ENCODE measurements around the gene PROX2.

Gene PROX2

DNA sequence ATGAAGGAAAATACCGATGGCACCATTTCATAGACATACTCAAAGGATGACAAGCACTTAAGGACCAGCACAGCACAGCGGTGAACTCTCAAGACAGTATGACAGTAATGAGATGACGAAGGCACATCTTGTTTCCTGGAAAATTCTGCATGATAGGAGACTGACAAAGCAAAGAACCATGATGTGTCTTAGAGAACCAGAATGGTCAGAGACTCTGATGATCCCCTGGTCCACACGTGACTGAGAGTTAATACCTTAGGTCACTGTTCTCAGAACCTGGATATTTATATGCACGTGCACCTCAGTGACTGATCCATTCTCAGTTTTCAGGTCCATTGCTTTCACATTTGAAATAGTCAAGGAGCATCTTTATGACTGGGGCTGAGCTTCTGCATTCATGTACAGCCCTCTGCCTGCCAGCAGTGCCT is 35.3 kb downstream of the PROX2 start:
- no peak for DNase-seq

DNA sequence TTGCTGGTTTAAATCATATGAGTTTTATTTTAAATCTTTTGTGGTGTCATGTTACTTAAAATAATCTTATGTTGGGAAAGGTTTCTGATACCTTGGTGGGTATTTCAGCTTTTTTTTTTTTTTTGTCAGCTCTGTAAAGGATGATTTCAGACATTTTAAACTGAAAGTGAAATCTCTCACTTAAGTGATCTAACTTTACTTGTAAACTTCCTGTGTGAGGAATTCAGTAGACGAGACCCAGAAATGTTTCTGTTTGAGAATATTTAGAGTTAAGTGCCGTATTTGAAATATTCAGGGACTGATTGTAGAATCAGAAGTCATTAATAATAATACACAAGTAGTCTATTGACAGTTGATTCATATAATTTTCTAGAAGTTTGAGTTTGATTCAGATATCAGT is 37.8 kb downstream of the PROX2 start:
- DNase-seq, result no peak

DNA sequence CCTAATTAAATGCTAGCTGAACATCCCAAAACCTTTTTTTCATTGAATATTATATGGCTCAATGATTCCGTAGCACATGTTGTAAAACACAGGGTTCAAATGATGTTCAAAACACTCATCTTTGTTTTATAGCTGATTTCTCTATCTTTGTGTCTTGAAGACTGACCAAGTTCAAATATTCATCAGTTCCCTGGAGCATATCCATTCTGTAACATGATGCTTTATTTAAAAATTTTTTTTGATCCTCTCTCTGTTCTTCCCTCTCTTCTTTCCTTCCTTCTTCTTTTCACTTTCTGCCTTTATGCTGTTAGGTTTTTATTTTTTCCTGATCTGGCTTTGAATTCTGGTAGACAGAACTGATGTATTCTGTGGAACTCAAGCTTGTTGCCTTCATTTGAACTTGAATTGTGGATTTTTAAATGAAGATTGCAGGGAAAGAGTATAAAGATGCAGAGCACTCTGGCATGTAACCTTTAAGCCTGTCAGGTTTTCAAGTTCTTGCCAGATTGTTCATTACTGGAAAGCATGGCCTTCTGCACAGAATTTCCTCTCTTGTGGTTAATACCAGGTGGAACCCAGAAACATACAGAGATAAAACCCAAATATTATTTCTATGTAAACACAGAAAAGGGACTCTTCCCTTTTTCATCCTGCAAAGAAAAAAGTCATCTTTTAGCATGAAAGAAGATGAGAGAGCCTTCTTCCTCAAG is 39.5 kb downstream of the PROX2 start:
- no peak for DNase-seq

DNA sequence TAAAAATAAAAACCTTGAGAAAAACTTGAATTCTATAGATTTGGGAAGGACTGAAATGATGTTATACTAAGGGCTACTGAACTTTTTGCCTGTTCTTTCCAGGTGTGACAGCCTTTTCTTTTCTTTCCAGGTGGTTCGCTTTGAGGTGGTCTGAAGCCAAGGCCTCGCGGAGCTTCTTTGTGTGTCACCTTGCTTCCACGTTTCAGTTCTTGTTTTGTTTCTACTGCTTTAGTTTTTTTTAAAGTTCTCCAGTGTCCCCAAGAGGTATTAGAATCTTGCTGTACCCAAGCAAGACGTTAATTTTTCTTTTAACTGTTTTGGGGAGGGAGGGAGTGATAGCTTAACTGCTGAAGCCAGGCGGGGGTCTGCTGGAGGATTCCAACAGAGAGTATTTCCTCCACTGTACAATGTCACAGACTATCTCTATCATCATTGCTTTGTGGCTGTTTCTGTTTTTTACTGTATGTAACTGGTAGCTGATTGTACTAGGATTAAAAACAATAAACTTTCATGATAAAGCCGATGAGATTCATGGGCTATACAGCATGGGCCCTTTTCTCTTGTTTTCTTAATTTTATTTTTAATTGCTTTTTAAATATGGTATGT is 40.2 kb downstream of the PROX2 start:
- no peak for DNase-seq

DNA sequence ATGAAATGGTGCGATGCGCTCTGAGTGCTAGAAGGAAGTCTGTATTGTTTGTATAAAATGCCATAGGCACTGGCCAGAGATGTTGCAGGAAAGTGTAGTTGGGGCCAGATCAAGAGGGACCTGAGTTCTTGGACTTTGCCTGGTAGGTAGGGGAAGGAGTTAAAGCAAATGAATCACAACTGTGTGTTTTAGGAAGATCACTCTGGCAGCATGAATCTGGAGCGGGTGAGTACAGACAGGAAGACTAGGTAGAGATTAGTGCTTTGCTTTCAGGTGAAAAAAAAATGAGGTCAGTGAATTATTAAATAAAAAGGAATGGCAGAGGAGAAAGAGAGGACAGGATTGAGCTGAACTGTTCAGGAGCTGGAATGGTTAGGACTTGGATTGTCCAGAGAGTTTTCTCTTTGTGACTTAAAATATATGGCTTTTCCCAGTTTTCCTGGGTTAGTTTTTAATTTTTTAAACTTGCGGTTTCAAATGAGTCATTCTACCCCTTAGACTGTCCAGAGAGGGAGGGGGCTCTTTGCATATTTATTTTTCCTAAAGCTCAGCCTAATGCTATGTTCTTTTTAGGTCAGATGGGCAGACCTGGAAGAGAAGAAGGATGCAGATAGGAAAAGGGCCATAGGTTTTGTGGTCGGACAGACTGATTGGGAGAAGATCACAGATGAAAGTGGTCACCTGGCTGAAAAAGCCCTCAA is 41.1 kb downstream of the PROX2 start:
- DNase-seq, result no peak

DNA sequence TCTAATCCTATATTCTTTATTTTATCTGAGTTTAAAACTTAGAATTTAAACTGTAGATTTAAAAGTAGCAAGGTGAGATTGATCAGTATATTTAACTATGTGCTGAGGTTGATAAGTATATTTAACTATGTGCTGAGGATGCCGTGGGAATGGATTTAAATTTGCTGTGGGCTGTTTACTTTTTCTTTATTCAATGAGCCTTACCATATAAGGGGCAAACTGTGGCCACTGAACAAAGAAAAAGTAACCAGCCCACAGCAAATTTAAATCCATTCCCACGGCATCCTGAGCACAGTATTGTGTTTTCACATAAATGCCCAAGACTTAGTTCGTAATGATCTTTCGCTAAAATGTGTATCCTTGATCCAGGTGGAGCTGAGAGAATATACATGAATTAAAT is 43.1 kb downstream of the PROX2 start:
- no peak for DNase-seq

DNA sequence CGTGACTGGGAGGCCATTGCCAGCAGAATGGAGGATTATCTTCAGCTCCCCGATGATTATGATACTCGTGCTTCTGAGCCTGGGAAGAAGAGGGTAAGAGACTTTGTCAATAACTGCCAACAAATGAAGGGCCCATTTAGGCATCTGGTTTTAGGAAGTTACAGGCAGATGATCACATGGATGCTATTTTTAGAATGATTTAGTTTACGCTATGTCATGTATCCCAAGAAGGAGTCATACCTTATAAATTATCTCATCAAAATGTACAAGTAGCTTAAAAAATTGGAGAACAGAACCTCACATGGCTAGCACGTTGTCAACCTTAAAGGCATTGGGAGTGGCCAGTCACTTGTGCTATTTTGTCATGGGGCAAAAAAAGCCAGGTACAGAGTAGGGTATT is 46.7 kb downstream of the PROX2 start:
- DNase-seq, result no peak

DNA sequence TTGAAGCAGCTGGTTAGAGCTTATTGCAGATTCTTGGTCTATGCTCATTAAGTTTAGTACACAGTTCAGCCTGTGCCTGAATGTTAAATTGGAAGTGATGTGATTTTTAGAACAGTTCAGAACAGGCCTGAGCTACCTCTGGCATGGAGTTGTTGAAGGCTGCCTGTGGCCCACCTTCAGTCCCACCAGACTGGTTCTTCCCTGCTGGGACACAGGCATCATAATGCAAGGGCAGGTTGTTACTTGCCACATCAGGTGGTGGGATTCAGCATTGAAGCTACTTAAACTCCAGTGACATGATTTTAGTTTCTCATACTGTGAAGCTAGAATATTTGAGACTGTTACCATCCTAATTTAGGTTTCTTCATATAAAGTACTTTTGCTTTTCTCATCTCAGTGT is 49.4 kb downstream of the PROX2 start:
- DNase-seq, result no peak
